ENCODE results near the gene IER3IP1. TPM values are rescaled to one million over a fixed set of nuclear protein-coding genes. Genes with fewer than 3 reads are reported as not detected.

IER3IP1 gene
- total RNA-seq, 1 donor from 2014 or later: 55.2 TPM

Other genes with a start within 250 kb of the IER3IP1 start
- not detected in 2 replicates for gene ELOA2, start 140.7 kb downstream of the IER3IP1 start, total RNA-seq
- gene HDHD2, start 25.9 kb downstream of the IER3IP1 start, total RNA-seq: 8.7 and 12.1 TPM in 2 replicates
- gene SKOR2, start 75.3 kb upstream of the IER3IP1 start, total RNA-seq: not detected in 2 replicates

All from lung microvascular endothelial cell (primary cell).